ENCODE measurements around the gene DDB1.

DDB1 gene

DNA sequence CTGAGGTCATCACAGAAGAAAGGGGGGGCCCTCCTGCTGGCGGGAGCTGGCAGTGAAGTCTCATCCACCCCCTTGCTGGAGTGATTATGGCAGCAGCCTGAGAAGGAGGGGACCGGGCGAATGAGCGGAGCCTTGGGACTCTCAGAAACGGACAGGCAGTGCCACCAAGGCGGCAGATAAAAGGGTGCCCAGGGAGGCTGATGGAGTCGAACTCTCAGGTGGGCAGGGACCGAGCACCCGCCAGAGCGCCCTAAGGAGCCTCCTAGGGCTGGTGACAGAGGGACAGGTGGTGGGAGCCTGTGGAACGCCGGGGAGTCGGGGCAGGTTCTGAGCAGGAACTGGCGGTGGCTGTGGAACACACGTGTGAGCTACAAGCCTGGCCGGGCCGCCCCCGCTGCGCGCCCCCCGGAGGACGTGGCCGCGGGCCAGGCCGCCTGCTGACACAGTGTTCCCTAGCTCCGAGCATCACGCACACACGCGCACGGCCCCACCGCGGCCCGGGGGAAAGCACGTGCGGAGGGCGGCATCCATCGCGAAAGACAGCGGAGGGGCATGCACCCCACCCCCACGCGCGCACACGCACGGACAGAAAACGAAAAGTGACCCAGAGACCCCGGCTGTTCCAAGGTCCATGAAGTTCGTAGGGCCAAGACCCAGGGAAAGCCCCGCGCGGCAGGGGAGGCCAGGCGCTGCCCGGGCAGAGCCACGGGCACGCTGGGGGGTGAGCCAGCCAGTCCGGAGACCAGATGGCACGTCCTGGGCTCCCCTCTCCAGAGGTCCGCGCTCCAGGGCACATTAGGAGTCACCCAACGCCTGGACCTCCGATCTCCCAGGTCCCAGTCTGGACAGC is 38.8 kb downstream of the DDB1 start:
- no peak for DNase-seq

DNA sequence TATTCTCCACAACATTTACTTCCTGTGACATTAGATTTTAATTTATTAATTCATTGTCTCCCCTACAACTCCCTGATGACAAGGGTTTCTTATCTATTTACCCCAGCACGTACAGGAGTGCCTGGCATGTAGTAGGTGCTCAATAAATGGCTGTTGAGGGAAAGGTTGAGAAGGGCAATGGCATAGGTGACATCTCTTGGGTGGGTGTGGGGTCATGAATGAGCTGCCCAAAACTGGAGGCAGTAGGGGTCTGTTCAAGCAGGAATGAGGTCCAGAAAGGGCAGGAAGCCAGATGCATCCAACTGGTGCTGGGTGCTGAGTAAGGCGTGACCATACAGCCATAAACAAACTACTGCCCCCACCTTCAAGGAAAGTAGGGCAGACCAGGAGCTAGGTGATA is 40.5 kb downstream of the DDB1 start:
- no peak for DNase-seq

DNA sequence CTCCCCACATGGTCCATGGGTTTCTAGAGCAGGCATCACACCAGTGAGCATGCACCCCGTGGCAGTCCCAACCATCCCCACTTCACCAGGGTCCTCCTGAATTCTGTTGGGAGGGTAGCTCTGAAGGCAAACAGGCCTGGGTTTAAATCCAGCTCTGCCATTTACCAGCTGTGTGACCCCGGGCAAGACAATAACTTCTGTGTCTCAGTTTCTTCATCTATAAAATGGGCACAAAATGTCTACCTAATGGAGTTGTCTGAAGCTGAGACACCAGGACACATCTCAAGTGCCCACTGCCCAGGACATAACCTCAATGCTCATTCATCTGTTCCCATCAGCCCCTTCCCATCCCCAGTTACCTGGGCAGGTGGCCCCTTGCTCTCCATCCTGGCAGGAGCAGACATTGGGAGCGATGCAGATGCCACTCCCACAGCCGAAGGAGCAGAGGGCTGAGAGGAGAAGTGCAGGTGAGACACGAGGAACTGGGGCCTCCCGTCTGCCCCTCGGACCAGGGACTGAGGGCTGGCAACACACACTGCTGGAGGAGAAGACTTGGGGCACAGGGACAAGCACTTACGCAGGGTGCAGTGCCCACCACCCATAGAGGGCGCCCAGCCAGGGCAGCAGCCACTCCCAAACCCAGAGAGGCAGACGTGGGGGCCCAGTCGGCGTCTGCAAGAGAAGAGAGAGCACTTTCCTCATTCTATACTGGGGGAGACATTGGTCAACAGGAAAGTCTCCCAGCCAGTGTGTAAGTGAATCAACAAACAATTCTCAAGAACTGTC is 41.8 kb downstream of the DDB1 start:
- DNase-seq = no peak

DNA sequence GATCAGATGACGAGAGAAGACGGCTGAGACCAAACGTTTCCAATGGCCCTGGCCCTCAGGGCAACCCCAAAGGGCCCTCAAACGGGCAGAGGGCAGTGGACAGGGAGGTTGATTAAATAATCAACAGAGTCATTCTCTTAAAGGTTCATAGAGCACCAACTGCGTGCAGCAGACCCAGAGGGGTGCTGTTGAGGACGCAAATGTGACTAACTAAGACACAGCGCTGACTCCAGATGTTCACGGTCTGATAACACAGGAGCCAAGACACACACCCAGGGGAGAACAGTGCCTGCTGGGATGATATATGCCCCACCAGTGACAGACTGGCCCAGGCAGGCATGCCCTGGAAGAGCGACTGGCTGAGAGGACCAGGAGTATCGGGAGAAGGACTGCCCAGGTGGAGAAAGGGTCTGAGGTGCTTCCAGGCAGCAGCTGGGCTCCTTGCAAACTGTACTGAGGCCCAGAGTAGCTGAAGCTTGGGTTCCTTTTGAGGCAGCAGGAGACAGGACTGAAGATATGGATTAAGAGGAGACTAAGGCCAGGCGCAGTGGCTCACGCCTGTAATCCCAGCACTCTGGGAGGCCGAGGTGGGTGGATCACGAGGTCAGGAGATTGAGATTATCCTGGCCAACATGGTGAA is 45.4 kb downstream of the DDB1 start:
- no peak for DNase-seq

DNA sequence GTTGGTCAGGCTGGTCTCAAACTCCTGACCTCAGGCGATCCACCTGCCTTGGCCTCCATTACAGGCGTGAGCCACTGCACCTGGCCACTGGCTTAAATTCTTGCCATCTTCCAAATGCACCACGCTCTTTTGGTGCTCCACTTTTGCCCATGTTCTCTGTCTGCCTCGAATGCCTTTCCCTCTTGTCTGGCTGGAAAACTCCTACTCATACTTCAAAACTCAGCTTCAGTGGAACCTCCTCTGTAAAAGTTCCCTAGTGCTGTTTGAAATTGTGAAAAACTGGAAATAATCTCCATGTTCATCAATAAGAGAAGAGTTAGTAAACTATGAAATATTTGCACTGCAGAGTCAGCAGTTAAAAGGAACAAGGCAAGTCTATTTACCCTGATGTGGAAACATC is 49.3 kb downstream of the DDB1 start:
- no peak for DNase-seq

DNA sequence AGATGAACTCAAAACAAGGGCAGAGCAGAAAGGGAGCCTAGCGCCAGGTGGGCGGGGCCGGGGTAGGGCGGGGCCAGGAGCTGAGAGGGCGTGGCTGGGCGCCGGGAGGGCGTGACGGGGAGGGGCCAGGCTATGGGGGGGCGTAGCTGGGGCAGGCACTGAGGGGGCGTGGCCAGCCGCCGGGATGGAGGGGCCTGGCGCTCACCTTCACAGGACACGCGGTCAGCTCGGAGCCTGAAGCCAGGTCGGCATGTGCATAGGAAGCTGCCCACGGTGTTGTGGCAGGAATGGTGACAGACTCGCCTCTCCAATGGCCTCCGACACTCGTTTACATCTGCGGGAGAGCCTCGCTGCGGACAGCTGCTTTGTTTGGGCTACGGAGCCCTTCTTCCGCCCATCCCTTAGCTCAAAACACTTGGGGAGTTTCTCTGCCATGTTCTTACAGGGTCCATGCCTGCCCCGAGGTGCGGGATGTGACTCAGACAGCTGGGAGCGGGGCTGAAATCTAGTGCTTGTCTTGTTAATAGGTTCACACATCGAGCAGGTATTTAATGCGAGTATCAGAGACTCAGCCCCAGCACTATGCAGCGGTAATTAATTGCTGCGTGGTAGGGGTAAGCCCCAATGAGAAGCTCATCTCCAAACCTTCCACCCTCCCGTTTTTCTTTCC is 51.2 kb downstream of the DDB1 start:
- DNase-seq = no peak

DNA sequence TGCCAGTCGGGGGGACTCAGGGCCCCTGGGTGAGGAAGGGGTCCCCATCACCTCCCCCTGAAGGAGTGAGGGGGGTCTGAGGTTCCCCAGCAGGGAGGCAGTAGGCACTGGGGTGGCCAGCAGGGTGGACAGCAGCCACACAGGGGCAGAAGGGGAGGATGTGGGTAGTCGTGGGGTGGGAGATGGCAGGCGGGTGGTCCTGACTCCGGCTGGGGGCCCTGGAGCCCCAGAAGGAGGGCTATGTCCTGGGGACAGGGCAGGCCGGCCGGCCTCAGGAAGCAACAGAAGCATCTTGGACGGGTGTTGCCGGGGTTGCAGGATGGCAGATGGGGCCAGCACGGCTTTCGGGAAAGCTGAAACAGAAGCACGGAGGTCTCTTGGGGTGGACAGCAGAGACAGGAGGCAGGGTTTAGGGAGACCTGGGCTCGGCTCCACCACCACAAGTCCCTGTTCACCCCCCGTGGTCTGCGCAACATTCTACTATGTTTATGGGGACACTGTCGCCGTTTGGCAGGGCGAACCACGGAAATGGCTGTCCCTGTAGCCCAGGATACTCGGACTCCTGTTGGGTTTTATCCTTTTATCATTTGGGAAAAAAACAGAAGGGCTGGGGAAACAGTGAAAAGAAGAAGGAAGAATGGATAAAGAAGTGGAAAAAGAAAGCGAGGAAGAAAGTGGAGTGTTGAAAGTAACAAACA is 51.9 kb downstream of the DDB1 start:
- DNase-seq = no peak

DNA sequence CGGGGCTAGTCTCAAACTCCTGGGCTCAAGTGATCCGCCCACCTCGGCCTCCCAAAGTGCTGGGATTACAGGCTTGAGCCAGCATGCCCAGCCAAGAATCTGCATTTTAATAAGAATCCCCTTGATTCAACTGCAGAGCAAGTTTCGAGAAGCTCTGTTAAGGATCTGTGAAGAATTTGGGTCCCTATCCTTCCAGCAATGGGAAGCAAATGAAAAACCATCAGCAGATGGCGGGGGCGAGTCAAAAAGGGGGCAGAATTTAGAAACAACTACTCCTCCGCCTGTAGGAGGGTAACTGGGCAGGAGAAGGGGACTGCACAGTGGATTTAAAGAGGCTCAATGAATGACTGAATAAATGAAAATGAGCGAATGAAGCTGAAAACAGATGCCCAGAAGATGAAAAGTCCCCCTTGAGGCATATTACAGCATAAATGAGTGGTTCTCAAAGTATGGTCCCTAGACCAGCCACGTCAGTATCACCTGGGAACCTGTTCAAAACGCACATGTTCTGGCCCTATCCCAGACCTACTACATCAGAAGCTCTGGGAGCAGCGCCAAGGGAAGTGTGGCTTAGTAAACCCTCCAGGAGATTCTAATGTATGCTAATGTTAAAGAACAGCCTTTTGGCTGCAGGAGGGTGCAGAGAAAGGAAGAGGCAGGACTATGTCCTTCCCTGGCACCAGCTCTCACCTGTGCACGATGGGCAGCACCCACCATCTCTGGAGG is 52.8 kb downstream of the DDB1 start:
- no peak for DNase-seq

DNA sequence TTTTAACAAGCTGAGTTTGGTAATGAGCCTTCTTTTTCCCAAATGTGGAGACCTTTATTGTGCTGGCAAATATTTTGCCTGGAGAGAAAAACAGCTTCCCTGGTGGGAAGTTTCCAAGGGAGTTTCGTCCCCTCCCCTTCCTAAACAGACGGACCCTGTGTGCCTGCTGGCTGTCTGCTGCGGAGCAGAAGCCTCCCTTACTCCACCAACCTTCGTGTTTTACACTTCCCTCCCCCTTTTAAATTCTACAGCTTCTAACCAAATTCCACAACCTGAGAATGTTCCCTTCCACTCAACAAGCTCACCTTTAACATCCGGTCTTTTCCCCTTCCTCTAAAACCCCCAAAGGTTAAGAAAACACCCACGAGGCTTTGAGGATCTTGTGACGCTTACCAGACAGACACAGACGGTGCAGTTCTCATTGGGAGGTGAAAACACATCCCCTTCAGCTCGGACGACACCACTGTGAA is 54.9 kb downstream of the DDB1 start:
- no peak for DNase-seq

DNA sequence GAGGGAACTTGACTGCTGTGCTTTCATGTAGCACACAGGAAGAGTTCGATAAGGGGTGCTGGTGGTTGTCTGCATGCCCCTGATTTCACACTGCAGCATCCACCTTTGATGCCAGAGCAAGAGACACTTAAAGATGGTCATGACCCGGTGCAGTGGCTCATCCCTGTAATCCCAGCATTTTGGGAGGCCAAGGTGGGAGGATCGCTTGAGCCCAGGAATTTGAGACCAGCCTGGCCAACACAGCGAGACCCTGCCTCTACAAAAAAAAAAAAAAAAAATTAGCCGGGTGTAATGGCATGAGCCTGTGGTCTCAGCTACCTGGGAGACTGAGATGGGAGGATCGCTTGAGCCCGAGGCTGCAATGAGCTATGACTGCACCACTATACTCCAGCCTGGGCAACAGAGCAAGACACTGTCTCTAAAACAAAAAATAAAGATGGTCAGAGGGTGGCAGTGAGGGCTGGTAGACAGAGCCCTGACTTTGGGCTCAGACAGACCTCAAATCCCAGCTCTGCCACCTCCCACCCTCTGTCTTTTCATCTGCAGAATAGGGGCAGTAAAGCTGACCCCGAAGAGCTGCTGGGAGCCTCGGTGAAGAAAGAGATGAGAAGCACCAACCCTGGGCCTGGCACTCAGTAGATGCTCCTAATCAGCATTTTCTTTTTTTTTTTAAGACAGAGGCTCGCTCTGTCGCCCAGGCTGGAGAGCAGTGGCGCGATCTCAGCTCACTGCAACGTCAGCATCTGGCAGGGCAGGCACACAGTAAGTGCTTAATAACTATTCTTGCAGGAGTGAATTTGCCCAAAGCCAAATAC is 55.5 kb downstream of the DDB1 start:
- no peak for DNase-seq

DNA sequence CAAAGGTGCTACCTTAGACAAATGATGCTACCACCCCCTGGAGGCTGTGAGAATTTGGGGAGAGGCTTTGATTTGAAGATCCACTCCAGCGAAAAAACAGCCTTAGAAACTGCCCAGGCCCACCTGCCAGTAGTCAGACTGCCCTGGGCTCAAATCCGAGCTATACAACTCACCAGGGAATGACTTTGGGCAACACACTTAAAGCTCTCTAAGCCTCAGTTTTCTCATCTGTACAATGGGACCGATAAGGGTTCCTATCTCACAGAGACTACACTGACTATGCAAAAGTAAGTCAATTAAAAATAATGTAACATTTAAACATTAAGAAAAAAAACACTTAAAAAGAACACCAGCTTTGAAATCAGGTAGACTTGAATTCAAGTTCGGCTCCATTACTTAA is 57.7 kb downstream of the DDB1 start:
- DNase-seq = no peak

DNA sequence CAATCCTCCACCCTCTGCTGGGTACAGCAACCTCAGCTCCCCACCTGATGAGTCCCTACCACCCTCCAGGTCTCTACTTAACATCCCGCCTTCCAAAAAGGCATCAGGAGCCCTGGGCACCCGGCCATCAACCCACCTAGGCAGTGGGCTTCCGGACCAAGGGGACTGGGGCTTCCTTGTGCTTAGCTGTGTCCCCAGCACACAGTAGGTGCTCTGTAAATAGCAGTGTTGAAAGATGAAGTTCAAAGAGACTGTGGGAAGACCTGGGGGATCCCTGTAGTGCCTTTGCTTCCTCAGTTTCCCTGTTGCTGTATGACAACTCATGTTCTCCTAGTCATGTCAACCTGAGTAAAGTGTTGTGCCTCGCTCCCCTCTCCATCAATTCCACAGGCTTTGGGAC is 58.8 kb downstream of the DDB1 start:
- DNase-seq = no peak

DNA sequence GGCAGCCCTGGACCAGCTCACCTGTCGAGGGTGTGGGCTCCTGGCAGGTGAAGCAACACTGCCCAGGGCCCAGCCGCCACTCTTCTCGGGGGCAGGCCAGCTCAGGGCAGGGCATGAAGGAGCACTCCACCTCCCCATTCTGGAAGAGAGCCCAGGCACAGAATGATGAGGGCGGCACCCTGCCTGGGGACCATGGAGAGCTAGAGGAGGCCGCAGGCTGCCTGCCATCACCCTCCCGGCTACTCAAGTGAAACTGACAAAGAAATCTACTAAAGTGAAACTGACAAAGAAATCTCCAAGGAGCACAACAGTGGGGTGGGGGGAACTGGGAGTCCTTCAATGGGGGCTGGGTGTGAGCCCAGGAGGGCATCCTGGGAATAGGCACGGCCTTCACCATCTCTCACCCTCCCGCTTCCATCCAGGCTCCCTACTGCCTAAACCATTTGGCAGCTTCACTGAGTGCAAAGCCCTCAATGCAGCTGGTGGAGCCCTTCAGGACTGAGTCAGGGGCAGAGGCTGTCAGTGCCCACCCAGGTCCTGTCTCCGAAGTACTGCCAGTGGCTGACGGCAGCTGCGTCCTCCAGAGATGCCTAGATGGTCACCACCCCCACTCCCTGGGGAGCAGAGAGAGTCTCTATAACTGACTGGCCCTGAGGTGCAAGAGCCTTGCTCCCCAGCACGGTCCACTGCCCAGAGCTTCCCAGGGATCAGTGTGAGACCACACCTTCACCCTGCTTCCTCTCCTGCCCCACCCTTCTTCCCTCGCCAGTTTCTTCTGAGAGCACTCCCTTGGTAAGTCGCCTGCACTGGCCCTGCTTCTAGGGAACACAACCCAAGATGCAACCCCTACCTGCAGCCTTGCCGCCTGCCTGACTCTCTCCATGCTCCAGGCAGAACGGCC is 59.5 kb downstream of the DDB1 start:
- DNase-seq = no peak

DNA sequence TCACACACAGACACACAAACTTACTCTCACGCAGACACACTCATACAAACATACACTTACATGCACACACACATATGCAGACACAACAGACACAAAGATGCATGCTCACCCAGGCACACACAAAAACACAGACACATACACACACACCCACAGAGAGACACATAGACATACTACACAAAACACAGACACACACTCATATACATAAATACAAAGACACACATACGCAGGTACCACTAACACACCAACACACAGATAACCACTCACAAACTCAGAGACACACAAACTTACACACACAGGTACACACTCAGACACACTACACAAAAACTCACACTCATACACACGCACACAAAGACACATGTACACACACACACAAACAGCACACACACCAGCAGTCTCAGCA is 60.2 kb downstream of the DDB1 start:
- no peak for DNase-seq

DNA sequence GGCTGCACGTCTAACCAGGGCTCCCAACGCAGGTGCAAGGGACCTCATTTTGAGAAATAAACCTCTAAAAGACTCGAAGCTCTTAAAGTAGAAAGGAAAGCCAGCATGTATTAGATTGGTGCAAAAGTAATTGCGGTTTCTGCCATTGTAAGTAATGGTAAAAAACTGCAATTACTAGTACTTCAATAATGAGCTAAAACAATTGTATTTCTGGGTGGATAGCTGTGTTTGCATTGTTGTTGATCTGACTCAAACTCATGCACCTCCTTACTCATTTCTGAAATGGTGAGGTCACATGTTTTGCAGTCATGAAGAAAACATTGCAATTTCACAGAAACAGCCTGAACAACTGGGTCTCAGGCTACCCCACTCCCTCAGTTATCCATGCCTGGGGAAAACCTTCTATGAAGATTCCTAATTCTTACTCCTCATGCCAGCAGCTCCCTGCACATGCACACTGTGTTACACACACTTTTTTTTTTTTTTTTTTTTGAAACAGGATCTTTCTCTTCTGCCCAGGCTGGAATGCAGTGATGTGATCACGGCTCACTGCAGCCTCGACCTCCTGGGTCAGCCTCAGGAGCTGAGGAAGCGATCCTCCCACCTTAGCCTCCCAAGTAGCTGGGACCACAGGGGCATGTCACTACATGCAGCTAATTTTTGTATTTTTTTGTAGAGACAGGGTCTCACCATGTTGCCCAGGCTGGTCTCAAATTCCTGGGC is 62.4 kb downstream of the DDB1 start:
- DNase-seq = no peak

DNA sequence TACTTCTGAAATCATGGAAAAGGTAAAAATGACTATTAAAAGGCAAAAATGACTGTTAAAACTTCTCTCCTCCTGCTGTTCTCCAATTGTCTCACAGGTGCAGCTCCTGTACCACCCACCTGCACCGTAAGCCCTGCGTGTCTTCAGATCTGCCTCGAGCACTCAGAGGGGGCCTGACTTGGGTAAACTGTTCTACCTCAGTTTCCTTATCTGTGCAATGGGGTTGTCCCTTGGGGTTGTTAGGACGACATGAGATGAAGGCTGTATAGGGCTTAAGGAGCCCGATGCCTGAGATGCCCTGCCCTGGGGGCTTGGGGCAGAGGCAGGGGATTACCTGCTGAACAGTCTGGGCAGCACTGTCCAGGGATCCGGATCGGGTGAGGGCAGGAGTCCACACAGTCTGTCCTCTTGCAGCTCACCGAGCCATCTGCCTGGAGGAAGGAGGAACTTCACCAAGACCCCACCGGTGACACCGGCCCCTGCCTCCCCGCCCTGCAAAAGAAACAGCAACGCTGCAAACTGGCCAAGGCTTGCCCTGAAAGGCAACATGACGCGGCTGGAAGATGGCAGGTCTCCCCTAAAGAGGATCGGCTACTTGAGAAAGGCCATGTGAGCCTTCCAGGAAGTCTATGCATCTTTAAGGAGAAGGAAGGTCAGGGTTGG is 64.2 kb downstream of the DDB1 start:
- no peak for DNase-seq

DNA sequence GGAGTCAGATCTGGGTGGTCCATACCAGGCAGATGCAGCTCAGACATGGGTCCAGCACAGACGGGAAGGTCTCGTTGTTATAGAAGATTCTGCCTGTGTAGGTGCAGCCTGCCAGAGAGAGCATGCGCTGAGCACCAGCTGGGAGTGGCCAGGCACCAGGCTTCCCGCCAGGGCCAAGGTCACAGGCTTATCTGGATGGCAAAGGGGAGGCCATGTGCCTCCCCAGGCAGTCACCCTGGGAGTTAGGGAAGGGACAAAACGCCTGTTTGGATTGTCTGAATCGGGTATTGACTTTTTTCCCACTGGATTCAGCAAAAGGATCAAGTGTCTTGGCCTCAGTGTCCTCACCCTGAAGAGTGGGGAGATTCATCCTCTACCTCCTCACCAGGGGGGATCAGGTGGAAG is 65.5 kb downstream of the DDB1 start:
- no peak for DNase-seq

DNA sequence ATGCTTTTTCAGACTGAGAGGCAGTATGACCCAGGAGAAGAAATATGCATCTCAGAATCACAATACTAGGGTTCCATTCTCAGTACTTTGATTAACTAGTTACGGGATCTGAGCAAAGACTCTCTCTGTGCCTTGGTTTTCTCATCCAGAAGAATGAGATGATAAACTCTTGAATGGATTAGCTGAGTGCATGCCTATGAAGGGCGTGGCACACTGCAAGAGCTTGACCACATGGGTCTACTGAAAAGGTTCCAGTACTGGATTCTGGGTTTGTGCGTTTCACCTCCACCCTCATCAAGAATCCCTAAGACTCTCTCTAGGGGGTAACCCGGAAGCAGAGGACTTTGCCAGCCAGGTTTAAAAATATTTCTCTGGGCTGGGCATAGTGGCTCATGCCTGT is 66.3 kb downstream of the DDB1 start:
- no peak for DNase-seq

DNA sequence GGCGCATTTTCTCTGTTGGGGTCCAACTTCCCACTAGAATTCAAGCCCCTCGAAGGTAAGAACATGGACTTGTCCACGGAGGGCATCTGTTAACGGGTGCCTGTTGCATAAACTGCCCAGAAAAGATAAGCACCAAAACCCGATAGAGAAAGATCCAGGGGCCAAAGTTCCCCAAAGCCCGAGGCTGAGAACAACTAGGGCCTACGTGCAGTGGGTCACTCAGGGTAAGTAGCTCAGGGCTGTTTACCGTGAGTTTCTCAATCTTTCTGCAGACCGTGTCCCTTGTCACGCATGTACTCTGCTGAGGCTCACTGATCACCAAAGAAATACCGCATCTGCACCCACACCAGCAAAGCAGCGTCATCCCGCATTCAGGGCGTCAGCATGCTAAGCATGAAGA is 67.5 kb downstream of the DDB1 start:
- no peak for DNase-seq
